ENCODE measurements around the gene ABTB2.
"Not testable (repeated sequence)": the region's sequence is repeated elsewhere in the genome, so short reads cannot be mapped to it uniquely, and the experiment has no call there.

Gene ABTB2

GRCh38 chr11:34222030-34222429, 135.8 kb downstream of the ABTB2 start:
- in situ Hi-C loops (cut with MboI; ENCODE audit: low sequenced_read_pairs): no loop called here

GRCh38 chr11:34219941-34220370, 137.9 kb downstream of the ABTB2 start:
- in situ Hi-C loops (cut with MboI; ENCODE audit: low sequenced_read_pairs): no loop called here

GRCh38 chr11:34219279-34219678, 138.5 kb downstream of the ABTB2 start:
- in situ Hi-C loops (cut with MboI; ENCODE audit: low sequenced_read_pairs): no loop called here

- in situ Hi-C loops (cut with MboI; ENCODE audit: low sequenced_read_pairs): not testable (repeated sequence)
Measured at GRCh38 chr11:34218756-34219155, 139.1 kb downstream of the ABTB2 start.

GRCh38 chr11:34218067-34218466, 139.7 kb downstream of the ABTB2 start:
- in situ Hi-C loops (cut with MboI; ENCODE audit: low sequenced_read_pairs): no loop called here

GRCh38 chr11:34216706-34217105, 141.1 kb downstream of the ABTB2 start:
- in situ Hi-C loops (cut with MboI; ENCODE audit: low sequenced_read_pairs): no loop called here

- in situ Hi-C loops (cut with MboI; ENCODE audit: low sequenced_read_pairs): no loop called here
Measured at GRCh38 chr11:34215806-34216453, 141.9 kb downstream of the ABTB2 start.

GRCh38 chr11:34214961-34215805, 142.6 kb downstream of the ABTB2 start:
- in situ Hi-C loops (cut with MboI; ENCODE audit: low sequenced_read_pairs): no loop called here

- in situ Hi-C loops (cut with MboI; ENCODE audit: low sequenced_read_pairs): no loop called here
Measured at GRCh38 chr11:34213366-34213765, 144.4 kb downstream of the ABTB2 start.

- in situ Hi-C loops (cut with MboI; ENCODE audit: low sequenced_read_pairs): no loop called here
Measured at GRCh38 chr11:34212566-34212965, 145.2 kb downstream of the ABTB2 start.

- in situ Hi-C loops (cut with MboI; ENCODE audit: low sequenced_read_pairs): no loop called here
Measured at GRCh38 chr11:34209809-34210208, 148.0 kb downstream of the ABTB2 start.

- in situ Hi-C loops (cut with MboI; ENCODE audit: low sequenced_read_pairs): no loop called here
Measured at GRCh38 chr11:34208266-34209135, 149.3 kb downstream of the ABTB2 start.

GRCh38 chr11:34207487-34208180, 150.2 kb downstream of the ABTB2 start:
- in situ Hi-C loops (cut with MboI; ENCODE audit: low sequenced_read_pairs): no loop called here

- in situ Hi-C loops (cut with MboI; ENCODE audit: low sequenced_read_pairs): no loop called here
Measured at GRCh38 chr11:34206407-34207300, 151.2 kb downstream of the ABTB2 start.

- in situ Hi-C loops (cut with MboI; ENCODE audit: low sequenced_read_pairs): no loop called here
Measured at GRCh38 chr11:34205326-34206035, 152.3 kb downstream of the ABTB2 start.

- in situ Hi-C loops (cut with MboI; ENCODE audit: low sequenced_read_pairs): no loop called here
Measured at GRCh38 chr11:34204396-34205279, 153.2 kb downstream of the ABTB2 start.

GRCh38 chr11:34203377-34203871, 154.4 kb downstream of the ABTB2 start:
- in situ Hi-C loops (cut with MboI; ENCODE audit: low sequenced_read_pairs): no loop called here

GRCh38 chr11:34201129-34201528, 156.7 kb downstream of the ABTB2 start:
- in situ Hi-C loops (cut with MboI; ENCODE audit: low sequenced_read_pairs): no loop called here

Data from HL-60/S4 treated with phorbol 12-myristate 13-acetate at 8.2 ng/mL for 4 days and 3 days (cell line).